GM21515 (cell line): Measurements from ENCODE around the gene ADSS1.

ENCODE experiments used
- ATAC-seq: cut with Tn5 transposase; IDR thresholded peaks from one replicate; pipeline ENCODE4 v1.9.1; 2021; ENCODE audit not compliant: unreplicated experiment

The ADSS1 gene

DNA sequence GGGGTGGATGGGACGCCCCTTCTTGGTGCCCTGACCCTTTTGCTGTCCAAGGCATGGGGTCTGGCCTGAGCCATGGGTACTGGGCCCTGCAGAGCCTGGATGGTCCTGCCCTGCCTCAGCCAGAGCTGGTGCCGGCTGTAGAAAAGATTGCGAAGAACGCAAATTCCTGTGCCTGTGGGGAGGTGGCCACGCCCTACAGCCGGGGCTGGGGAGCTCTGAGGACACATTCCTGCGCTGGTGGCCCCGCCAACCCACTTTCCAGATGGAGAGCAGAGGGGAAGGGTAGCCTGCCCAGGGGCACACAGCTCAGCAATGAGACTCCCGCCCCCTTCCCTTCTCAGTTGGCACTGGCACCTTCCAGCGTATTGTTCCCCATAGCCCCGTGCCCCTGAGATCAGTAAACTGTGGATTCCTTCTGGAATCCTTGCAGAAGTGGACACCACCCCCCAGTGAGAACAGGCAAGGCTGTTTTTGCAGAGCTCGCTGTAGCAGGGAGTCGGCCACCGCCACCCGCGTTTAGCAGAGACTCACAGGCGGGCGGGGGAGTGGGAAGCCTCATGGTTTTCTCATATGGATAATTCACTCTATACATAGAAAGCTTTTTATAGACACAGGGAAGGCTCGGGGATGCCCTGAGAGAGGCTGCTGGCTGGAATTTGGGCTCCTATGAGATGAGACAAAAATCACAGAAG, 26.0 kb upstream of the ADSS1 start:
- no peak for ATAC-seq

DNA sequence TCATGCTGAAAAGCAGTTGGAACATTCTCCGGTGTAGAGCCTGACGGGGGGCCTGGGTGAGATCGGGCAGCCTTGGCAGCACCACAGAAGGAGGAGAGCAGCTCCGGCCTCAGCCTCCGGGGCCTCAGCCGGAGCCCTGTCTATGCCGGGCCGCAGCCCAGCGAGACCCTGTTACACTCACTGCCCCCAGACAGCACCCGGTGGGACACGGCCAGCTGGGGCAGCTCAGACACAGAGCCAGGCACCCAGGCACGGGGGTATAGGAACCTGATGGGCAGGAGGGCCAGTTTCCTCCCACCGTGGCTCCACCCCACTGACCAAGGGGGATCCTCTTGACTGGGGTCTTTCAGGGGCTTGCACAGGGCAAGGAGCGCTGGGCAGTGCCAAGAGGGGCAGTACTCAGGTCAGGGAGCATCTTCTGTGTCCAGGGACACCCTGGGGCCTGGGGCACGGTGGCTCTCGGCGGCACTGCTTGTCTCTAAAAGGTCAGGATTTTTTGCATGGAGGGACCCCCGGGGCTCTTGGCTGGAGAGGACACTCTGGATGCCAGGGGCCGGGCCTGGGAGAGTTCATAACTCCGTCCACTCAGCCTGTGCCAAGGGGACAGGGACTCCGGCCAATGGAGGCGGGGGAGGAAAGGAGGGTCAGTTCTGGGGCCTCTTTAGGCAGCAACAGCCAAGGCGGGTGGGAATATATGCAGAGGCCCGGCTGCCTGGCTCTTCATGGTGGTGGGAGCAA, 25.2 kb upstream of the ADSS1 start:
- ATAC-seq = no peak

DNA sequence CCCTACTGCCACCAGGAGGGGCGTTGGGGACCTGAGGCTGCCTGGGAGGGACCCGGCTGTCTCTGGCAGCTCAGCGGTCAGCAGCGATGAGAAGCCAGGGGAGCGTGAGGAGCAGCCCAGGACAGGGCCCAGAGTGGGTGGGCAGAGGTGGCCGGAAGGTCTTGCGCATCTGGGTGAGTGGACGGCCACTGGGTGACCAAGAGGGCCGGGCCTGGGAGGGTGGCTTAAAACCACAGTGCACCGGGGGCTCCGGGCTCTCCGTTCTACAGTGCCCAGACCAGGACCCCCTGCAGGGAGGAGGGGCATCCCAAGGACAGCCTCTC, 24.6 kb upstream of the ADSS1 start:
- no peak for ATAC-seq

DNA sequence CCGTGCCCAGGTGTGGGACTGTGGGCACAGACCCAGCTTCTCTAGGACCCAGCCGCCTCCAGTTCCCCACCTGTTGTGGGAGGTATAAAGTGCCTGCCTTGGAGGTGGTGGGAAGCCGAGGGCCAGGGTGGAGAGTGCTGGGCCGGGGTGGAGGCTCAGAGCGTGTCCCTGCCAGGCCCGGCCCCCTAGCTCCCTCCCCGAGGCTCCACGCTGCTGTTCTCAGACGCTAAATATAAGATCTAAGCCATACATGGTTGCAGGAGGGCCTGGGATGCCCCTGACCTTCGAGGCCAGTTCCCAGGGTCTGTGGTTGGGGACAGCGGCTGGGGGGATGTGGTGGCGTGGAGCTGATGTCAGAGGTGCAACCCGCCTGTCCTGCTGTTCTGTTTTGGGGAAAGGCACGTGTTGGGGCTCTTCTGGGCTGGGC, 23.8 kb upstream of the ADSS1 start:
- no peak for ATAC-seq

DNA sequence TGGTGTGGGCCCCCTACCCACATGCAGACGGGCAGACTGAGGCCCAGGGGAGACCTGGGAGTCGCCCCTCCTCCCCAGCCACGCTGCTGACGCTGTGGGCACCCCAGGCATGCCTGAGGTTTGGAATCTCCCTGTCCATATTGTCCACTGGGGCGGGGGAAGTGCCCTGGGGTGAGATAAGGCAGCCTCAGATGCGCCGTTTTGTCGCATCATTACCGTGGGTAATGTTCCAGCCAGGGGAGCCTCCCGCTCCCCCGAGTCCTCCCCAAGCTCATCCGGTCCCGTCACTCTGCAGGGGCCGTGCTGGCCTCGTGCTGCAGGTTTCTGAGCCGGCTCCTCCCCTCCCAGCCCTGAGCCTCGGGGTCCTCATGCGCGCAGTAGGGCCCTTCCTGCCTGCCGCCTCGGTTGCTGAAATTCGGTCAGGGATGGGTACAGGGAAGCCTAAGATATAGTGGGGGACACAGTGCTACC, 23.2 kb upstream of the ADSS1 start:
- ATAC-seq = no peak

DNA sequence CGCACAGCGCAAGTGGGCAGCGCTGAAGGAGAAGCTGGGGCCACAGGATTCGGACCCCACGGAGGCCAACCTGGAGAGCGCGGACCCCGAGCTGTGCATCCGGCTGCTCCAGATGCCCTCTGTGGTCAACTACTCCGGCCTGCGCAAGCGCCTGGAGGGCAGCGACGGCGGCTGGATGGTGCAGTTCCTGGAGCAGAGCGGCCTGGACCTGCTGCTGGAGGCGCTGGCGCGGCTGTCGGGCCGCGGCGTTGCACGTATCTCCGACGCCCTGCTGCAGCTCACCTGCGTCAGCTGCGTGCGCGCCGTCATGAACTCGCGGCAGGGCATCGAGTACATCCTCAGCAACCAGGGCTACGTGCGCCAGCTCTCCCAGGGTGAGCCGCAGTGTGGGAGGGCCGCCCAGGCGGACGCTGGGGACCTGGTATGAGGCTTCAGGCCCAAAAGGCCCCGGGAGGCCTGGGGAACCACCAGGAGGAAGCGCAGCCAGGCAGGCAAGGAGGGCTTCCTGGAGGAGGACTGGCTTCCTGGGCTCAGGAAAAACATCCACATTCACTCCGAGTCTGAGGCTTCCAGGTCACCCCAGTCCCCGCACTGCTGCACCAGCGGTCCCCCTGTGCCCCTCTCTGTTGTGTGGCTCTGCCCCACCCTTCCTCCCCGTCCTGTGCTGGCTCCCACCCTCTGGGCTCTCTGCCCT, 22.5 kb upstream of the ADSS1 start:
- no peak for ATAC-seq

DNA sequence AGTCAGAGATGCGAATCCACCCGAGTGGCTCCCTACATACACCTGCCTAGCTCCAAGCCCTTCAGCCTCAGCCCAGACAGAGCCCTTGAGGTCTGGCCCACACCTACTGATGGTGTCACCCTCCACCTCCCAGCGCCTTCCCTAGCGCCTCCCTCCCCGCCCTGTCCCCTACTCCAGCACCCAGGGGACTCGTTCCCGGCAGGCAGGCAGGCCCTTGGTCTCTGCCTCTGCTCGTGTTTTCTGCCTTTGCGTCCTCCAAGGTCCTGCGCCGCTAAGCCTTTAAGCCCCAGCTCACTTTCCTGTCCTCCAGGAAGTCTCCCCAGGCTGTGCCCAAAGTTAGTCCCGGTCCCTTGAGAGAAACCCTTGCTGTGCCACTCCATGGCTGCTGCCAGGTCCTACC, 21.9 kb upstream of the ADSS1 start:
- no peak for ATAC-seq

DNA sequence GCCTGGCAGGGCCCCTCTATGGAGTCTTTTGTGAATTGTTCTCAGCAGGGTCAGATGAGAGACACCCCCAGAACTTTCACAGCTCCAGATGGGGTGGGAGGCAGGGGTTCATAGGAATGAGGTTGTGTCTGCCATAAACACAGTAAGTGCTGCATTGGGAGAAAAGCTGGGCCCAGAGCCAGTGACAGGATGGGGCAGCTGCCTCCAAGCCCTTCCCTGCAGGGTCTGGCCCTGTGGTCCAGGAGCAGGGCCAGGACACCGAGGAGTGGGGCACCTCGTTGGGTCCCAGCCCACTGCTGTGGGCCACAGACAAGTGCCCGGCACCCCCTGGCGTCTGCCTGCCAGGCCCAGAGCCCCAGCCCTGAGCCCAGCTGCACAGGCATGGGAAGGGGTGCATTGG, 21.4 kb upstream of the ADSS1 start:
- no peak for ATAC-seq

DNA sequence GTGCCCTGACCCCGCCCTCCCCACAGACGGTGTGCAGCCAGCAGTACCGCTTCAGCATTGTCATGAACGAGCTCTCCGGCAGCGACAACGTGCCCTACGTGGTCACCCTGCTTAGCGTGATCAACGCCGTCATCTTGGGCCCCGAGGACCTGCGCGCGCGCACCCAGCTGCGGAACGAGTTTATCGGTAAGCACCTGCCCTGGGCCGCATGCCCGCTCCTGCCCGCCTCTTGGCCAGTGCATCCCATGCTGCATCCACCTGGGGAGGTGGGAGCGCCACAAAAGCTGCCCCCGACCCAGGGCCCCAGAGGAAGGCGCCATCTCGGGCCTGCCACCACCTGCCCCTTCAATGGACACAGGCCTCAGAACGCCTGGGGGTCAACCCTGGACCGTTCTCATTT, 20.8 kb upstream of the ADSS1 start:
- no peak for ATAC-seq

DNA sequence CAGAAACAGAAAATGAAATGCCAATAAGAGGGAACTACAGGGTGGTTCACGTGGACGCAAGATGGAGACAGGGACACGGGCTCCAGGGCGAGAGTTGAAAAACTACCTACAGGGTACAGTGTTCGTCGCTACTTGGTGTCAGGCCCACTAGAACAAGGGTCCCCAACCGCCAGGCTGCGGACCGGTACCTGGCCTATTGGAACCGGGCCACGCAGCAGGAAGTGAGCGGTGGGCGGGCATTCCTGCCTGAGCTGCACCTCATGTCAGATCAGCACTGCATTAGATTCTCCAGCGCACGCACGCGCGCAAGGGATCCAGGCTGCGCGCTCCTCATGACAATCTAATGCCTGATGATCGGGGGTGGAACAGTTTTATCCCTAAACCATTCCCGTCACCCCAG, 19.8 kb upstream of the ADSS1 start:
- ATAC-seq = no peak

DNA sequence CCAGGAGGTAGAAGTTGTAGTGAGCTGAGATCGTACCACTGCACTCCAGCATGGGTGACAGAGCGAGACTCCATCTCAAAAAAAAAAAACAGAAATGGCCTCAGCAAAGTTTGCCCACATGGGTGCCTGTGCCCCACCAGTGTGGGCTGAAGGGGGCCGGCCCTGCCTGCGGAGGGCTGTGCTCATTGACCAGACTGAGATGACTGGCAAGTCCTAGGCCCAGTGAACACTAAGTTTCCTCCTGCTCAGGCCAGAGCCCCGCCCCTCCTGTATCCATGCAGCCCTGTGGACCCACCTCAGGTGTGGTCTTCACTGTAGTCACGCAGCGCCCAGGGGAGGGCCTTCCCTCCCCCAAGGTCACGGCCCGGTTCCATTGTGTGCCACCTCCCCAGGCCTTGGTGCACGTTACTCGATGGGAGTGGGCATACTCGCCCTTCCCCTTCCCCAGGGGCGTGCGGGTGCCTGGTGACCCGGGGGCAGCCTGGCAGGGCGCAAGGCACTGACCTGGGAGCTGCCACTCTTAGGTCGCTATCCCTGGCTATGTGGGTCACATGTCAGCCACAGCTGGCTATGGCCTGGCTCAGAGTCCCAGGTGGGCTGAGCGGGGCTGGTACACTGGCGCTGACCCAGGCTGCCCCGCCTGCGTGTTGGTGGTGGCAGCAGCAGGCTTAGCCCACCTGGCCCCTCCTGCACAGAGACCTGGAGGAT, 18.5 kb upstream of the ADSS1 start:
- ATAC-seq = no peak

DNA sequence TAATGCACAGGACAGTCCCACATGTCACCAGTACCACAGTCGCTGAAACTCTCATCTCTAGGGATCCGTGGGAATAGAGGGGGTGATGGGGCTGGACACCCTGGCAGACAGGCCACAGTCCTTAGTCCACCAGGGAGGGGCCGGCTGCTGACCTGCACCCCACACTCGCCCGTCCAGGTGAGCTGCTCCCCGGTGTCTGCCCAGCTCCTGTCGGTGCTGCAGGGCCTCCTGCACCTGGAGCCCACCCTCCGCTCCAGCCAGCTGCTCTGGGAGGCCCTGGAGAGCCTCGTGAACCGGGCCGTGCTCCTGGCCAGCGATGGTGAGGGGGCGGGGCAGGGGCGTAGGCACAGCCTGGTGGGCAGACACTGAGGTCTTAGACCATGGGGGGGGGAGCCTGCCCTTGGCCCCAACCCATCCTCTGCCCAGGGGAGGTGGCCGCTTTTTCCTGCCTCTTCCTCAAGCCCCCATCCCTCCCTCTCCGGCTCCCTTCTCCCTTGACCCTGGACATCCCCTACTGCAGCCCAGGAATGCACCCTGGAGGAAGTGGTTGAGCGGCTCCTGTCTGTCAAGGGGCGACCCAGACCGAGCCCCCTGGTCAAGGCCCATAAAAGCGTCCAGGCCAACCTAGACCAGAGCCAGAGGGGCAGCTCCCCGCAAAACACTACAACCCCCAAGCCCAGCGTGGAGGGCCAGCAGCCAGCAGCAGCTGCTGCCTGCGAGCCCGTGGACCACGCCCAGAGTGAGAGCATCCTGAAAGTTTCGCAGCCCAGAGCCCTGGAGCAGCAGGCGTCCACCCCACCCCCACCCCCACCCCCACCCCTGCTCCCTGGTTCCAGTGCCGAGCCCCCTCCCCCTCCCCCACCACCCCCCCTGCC, 17.1 kb upstream of the ADSS1 start:
- no peak for ATAC-seq

DNA sequence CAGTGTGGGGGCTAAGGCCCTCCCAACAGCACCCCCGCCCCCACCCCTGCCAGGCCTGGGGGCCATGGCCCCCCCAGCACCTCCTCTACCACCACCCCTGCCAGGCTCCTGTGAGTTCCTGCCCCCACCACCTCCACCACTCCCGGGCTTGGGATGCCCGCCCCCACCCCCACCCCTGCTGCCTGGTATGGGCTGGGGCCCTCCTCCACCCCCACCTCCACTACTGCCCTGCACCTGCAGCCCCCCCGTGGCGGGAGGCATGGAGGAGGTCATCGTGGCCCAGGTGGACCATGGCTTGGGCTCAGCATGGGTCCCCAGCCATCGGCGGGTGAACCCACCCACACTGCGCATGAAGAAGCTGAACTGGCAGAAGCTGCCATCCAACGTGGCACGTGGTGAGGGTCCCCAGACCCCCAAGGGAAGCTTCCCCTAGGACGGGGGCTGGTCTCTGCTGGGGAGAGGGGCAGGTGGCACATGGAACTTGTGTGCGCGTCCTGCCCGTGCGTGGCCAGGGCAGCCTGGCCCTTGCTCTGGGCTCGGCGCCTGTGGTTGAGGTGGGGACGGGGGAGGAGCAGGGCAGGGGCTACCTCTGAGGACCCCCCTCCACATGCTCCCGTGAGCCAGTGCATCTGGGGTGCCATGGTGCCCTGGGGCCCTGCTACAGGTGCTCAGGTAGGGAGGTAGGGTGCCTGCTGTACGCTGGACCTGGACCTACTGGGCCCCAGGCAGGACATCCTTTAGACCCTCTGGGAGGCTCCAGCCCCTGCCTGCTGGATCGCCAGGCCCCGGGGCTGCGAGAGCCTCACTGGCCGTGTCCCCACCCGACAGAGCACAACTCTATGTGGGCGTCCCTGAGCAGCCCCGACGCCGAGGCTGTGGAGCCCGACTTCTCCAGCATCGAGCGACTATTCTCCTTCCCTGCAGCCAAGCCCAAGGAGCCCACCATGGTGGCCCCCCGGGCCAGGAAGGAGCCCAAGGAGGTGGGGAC, 16.1 kb upstream of the ADSS1 start:
- ATAC-seq = no peak

DNA sequence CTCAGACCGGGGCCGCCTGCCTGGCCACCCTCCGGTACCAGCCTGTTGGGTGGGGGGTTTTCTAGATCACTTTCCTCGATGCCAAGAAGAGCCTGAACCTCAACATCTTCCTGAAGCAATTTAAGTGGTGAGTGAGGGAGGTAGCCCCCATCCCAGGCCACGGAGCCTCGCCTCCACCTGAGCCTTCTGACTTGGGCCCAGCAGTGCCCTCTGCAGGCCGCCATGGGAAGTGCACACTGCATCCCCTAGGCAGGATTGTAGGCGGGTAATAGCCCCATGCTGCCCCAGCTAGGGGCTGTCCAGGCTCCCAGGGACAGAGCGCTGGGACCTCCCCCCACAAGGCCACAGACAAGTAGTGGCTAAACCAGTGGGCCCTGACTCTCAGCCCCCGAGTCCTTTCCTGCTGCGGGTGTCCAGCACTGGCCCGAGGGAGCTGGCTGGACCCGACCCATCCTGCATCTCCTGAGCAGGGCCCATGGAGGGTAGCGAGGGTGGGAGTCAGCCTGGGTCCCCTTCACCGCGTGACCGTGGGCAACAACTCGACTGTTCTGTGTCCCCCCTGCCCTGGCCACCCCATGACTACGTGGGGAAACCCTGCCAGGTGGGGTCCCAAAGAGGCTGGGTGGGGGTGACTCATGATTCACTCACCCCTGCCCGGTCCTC, 15.3 kb upstream of the ADSS1 start:
- ATAC-seq = no peak

DNA sequence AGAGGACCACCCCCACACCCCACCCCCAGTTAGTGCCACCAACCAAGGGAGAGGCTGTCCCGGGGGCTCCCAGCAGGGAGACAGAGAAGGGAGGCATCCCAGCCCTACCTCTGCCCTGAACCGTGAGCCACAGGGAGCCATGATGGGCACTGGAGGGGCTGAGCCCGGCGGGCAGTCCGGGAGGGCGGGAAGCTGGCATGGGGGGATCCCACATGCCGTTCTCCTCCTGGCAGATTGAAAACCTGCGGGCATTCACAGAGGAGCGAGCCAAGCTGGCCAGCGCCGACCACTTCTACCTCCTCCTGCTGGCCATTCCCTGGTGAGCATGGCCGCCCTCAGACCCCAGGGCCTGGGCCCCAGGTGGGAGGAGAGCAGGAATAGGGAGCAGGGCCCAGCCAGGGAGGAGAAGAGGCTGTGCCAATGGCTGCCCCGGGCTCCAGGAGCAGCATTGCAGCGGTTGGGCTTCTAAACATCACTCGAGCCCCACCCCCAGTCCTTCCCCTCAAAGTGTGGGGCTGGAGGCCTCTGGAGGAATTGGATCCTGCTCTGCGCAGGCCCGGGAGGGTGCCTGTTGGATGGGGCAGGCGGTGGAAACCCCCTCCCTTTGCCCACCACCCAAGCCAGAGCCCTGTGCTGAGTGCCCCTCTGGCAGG, 14.5 kb upstream of the ADSS1 start:
- no peak for ATAC-seq

DNA sequence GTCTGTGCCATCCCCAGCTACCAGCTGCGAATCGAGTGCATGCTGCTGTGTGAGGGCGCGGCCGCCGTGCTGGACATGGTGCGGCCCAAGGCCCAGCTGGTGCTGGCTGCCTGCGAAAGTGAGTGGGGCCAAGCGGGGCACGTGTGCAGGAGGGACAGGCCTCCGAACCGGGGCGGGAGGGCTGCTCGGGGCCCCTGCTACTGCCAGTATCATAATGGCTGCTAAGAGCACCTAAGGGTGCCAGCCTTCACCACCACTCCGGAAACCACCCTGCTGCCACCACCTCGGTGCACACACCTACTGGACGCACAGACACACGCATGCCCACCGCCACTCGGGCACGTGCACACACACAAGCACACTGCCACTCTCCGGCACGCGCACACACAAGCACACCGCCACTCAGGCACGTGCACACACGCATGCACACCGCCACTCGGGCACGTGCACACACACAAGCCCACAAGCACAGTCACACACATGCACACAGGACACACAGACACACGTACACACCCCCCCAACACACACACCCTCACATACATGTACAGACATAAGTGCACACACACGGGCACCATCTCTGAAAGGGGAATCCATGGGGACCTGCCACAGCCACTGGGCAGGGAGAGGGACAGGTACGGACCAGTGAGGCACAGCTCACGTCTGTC, 13.8 kb upstream of the ADSS1 start:
- no peak for ATAC-seq

DNA sequence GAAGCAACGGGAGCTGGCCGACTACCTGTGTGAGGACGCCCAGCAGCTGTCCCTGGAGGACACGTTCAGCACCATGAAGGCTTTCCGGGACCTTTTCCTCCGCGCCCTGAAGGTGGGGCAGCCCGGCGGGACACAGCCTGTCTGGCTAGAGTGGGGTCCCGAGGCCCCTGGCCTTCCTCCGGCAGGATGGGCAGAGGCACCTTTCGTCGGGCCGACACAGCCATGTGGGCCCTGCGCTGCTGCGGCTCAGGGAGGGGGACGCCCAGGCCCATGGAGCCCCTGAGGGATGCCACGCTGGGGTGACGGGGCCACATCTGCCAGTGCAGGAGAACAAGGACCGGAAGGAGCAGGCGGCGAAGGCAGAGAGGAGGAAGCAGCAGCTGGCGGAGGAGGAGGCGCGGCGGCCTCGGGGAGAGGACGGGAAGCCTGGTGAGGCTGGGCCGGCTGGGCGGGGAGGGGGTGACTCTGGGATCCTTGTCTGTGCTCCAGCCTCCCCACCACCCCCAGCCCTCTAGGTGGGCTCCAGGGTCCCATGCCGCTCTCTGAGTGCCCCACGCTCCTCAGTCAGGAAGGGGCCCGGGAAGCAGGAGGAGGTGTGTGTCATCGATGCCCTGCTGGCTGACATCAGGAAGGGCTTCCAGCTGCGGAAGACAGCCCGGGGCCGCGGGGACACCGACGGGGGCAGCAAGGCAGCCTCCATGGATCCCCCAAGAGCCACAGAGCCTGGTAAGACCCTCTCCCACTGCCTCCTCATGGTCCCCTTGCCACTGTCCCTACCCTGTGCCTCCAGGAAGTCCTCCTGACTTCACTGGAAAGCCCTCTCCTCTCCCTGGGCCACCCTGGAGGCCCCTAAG, 10.9 kb upstream of the ADSS1 start:
- no peak for ATAC-seq
